Measurements from ENCODE around the gene SNX32.

GRCh38 chr11:65803797-65804492, 29.8 kb upstream of the SNX32 start:
- TF ChIP-seq POLR2AphosphoS5 (IDR thresholded peaks at IDR 0.05; ENCODE audit: low read depth) (no peak), CTCF (IDR thresholded peaks at IDR 0.05; ENCODE audit: insufficient read depth, low read length) (no peak), GABPA (IDR thresholded peaks at IDR 0.05; ENCODE audit: low read depth) (no peak), SPI1 (IDR thresholded peaks at IDR 0.05; ENCODE audit: borderline replicate concordance, low read depth) (no peak)

Data from HL-60 (cell line).